ENCODE data around the gene ERFL.
"Not testable (repeated sequence)": the region's sequence is repeated elsewhere in the genome, so short reads cannot be mapped to it uniquely, and the experiment has no call there.

The ERFL gene

DNA sequence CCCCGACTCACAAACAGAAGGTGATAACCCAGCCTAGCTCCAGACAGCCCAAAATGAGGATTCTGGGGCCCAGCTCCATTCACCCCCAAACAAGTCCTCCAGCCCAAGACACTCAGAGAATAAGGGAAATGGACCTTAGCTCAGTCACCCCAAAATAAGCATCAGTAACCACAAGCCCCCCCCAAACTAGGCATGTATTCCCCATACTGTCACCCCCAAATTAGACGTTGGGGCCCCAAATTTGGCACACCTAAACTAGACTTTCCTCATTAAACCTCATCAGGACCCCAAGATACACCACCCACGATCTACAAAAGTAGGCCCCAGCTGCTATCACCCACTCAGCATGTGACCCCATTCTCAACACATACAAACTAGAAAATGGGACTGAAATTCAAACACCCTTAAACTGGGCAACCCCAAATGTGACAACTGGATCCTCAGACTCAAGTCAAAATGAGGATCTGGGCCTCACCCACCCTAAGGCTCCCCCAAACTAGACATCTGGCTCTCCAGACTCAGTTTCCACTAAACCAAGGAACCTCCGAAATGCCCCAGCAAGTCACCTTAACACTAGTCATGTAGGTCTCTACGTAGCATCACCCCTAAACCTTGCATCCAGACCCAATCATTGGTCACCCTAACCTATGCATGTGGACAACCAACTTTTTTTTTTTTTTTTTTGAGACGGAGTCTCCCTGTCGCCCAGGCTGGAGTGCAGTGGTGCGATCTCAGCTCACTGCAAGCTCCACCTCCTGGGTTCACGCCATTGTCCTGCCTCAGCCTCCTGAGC, 13.4 kb upstream of the ERFL start:
- DNase-seq: no peak

GRCh38 chr19:41940731-41941409, 12.6 kb upstream of the ERFL start:
- DNase-seq: no peak

DNA sequence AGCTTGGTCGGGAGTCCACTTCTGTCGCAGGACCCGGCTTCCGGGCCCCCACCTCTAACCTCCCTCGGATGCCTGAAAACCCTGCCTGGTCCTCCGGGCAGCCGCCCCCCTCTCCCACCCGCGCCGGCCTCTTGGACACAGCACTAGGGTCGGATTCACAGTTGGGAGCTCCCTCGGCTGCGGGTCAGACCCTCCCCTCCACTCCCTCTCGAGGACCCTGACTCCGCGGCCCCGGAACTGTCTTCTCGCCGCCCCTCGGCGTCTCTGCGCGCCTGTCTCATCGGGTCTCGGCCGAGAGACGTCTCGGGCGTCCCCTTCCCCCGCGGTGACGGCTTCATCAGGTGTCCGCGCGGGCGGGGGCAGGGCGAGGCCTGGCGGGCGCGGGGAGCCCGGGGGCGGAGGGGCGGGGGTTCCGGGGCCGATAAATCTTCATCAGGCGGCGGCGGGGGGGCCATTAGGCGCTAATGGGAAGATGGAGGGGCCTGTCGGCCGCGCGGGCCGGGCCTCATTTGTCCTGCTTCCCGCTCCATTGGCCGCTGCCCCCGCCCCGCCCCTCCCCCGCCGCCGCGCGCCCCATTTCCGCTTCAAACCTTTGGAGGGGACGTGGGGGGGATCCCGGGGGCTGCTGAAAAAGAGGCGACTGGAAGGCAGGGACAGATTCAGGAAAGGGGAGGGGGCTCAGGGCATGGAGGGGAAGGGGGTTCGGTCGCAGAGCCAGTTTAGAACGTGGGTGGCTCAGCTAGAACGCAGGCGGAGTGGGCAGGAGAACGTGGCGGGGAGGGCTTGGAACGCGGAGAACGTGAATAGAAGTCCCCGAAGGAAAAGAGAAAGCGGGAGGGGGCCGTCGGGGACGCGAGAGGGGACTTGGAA, 11.8 kb upstream of the ERFL start:
- DNase-seq: peak; percentile 35

DNA sequence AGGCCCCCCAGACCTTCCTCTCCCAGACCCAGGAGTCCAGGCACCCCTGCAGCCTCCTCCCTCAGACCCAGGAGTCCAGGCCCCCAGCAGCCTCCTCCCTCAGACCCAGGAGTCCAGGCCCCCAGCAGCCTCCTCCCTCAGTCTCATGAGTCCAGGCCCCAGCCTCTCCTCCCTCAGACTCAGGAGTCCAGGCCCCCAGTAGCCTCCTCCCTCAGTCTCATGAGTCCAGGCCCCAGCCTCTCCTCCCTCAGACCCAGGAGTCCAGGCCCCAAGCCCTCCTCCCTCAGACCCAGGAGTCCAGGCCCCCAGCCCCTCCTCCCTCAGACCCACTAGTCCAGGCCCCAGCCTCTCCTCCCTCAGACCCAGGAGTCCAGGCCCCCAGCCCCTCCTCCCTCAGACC, 11.0 kb upstream of the ERFL start:
- not testable (repeated sequence) for DNase-seq

DNA sequence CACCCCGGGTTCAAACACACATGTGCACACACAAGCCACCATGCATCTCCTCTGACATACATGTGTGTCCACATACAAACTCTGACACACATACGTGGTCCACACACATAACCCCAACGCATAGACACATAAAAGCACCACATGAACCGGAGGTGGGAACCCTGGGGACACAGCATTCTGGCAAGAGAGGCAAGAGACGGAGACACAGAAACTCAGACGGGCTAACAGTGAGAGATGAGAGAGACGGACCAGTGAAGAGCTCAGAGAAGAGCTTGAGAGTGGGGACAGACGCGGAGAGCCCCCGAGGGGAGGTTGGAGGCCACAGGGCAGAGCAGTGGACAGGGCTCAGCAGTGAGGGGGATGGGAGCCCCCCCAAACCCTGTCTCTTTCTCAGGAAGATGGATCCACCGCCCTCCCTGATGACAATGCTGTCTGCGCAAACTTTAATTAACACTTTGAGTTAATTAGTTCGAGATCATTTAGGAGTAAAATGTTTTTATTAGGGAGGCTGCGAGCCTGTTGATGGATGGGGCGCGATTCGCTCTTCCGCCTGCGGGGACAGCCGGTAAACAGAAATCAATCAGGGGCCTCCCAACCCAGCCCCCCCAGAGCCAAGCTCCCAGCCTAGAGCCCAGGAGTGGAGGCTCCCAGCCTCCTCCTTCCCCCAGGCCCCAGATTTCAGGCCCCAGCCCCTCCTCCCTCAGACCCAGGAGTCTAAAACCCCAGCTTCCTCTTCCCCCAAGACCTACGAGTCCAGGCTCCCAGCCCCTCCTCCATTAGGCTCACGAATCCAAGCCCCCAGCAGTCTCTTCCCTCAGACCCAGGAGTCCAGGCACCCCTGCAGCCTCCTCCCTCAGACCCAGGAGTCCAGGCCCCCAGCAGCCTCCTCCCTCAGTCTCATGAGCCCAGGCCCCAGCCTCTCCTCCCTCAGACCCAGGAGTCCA, 9.5 kb upstream of the ERFL start:
- no peak for DNase-seq

DNA sequence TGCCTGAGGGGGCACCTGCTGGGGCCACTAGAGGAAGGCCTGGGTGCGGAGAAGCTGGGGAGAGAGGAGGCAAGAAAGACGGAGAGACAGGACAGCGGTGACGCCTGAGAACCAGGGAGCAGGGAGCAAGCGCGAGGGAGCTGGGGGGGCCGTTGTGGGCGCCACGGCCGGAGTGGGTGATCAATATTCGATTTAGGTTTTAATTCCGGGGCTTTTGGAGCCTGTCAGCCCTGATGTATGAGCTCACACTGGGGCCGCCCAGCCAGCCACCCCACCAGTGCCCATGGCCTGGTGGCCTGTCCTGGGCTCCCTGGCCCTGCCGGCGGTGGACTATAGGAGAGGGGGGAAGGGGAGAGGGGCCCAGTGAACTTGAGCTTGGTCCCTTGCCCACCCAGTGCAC, 8.7 kb upstream of the ERFL start:
- DNase-seq: no peak

DNA sequence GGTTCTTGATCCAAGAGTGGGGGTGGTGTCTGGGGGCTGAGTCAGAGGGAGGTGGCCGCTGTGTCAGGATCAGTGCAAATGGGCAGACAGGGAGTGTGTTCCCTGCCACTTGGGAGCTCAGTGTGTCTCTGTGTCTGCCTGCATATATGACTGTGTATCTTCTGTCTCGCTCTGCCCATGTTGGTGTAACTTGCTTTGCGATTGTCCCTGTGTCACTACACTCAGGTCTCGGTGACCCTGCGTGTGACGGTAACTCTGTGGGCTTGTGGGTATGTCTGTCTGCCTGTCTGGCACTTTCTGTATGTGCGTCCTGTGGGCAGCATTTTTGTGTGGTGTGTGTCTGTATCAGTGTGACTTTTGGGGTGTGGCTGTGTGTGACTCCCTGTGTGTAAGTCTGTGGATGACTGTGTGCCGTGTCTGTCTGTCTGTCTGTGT, 8.2 kb upstream of the ERFL start:
- DNase-seq: no peak

DNA sequence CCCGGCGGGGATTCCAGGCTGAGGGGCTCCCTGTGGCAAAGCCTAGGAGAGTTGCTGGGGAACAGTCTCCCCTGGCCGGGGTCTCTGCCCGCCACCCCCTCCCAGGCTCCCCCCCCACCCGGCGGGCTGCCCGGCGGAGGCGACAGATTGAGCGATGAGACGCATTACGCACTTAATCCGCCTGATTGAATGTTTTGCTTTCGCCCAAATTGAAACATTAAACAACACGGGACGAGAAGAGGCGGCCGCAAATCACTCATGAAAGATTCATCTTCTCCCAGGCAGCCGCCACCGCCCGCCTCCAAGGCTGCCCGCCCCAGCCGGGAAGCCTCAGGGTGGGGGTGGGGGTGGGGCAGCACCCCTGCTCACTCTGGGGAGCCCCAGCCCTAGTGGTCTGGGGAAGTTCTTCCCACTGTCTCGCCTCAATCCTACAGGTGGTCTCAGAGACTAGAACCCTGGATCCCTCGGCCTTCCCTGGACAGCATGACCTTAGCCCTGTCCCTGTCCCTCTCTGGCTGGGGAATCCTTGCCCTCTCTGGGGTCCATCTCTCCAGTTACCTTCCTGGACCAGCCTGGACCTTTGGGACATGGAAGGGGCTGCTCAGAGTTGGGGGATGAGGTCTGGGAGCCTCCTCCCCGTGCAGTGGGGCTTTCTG, 7.6 kb upstream of the ERFL start:
- DNase-seq: no peak

GRCh38 chr19:41934849-41935374, 6.7 kb upstream of the ERFL start:
- DNase-seq: peak; percentile 50

DNA sequence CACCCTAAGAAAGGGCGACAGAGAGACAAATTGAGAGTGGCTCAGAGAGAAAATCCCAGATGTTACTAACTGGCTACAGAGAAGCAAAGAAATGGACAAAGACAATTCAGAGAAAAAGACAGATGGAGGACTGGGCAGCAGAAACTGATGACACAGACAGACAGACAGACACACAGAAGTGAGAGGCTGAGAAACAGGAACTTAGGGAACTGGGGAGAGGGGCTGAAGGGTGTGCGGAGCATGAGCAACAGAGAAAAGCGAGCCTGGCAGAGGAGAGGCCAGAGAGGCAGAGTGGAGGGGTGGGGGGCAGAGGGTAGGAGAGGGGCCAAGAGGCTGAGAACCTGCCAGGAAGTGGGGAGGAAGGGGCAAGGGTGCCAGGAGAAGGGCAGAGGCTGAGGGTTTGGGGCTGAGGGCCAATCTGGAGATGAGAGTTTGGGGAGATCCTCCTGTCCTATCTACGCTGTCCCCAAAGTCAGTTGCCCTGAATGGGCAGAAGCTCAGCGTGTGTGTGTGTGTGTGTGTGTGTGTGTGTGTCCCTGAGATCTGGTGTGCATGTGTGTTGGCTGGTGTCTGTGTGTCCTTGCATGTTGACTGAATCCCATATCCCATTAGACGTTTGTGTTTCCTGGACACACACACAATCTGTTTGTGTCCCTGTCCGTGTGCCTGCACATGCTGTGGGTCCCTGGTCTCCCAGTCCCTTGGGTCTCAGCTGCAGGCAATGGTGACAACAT, 5.6 kb upstream of the ERFL start:
- DNase-seq: no peak

DNA sequence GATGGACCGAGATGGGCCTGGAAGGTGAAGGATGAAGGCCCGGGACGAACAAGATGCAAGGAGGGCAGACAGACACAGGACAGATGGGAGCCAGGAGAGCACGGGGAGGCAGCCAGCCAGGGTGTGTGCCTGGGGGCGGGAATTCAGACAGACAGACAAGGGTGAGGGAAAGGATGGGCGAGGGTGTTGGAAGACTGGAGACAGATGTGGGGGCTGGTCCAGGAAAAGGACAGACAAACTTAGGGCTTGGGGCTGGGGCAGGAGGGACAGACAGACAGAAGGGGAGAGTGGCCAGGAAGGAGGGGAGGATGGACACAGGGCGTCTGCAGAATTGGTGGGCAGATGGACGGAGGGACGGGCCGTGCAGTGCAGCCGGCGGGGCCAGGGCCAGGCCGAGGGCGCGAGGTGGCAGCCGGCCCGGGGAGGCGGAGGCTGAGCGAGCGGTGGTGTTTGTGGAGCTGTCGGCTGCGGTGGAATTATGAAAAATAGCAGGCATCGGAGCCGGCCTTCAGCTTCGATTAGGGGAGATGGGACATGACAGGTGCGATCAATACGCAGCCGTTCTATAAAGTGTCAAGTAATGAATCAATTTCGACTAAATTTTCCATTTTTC, 4.6 kb upstream of the ERFL start:
- DNase-seq: no peak

DNA sequence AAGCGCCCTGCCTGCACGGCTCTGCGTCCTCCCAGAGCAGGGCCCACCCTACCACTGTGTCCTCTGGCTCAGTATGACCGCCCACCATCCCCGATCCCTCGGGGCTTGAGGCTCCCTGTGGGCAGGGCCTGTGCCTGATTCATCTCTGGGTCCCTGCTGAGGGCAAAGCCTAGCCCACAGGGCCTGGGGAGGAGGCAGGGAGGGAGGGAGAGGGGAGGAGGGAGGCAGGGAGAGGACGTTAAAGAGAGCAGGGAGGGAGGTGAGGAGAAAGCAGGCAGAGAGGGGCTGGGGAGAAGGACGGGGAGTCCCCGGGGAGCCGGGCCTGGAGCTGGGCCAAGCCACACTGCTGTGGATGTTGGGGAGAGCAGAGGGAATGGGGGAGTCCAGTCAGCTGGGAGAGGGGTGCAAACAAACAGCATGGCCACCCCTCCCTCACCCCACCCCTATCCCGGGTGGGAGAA, 4.0 kb upstream of the ERFL start:
- no peak for DNase-seq

- no peak for DNase-seq
Observed at GRCh38 chr19:41930926-41931592, 2.8 kb upstream of the ERFL start.

GRCh38 chr19:41930322-41930722, 2.1 kb upstream of the ERFL start:
- no peak for DNase-seq

- no peak for DNase-seq
Observed at GRCh38 chr19:41929536-41930071, 1.4 kb upstream of the ERFL start.

DNA sequence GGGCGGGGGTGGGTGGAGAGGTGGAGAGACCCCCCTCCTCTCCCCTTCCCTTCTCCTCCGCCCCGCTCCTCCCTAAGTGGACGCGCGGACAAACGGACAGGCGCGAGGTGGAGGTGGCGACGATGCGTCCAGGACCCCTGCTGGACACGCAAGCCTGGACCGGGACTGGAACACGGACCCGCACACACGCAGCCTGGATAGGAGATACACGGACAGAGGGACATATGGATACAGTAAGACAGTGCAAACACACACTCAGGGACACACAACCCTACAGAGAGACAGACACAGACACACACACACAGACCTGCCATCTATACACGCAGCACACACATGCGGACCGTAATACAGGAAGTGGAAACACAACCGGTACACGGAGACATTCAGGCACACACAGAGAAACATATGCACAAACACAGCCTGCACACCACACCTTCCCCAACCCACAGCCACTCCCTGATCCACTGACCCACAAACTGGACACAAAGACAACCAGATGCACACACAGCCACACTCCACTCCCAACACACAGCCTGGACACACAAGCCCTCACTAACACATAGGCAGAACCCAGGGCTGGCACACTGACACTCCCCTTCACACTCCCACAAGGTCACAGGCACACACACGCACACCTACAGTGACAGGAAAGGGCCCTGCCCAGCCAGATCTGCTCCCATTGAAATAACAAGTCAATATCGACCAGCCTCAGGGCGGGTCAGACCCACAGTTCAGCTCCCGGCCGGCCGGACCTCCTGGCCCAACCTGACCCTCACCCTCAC, 696 bp upstream of the ERFL start:
- no peak for DNase-seq

- DNase-seq: no peak
Observed at GRCh38 chr19:41927497-41928192, 604 bp downstream of the ERFL start.

Data from fibroblast of skin of abdomen (primary cell).